Loucy (cell line): ENCODE results near the gene PTPRF.

Source experiments
- H2AFZ ChIP-seq: fragments of 200-600 bp; sonication (generic); 2 replicates; pipeline ENCODE4 v1.6.0; 2016; ENCODE audit warnings: antibody characterized with exemption, mild to moderate bottlenecking, low read length, moderate library complexity
- H3F3A ChIP-seq: fragments of 200-600 bp; 2 replicates; pipeline ENCODE4 v1.6.0; 2016; ENCODE audit warnings: antibody characterized with exemption, low read depth, mild to moderate bottlenecking
- H3K27me3 ChIP-seq: fragments of 200-600 bp; sonication (generic); 2 replicates; pipeline ENCODE4 v1.6.1; 2014; ENCODE audit warnings: low read length, mild to moderate bottlenecking; ENCODE audit not compliant: insufficient read depth, poor library complexity, severe bottlenecking
- H3K36me3 ChIP-seq: fragments of 200-600 bp; sonication (generic); 2 replicates; pipeline ENCODE4 v1.6.1; 2016; ENCODE audit warnings: low read length; ENCODE audit not compliant: insufficient read depth
- H3K4me1 ChIP-seq: fragments of 200-600 bp; sonication (generic); 2 replicates; pipeline ENCODE4 v1.5.1; 2014; ENCODE audit warnings: low read length, mild to moderate bottlenecking; ENCODE audit not compliant: insufficient read depth, poor library complexity, severe bottlenecking
- H3K4me2 ChIP-seq: fragments of 200-600 bp; sonication (generic); 2 replicates; pipeline ENCODE4 v1.6.0; 2014; ENCODE audit warnings: antibody characterized with exemption, low read length, low read depth, mild to moderate bottlenecking; ENCODE audit not compliant: poor library complexity, severe bottlenecking
- H3K4me3 ChIP-seq: fragments of 200-600 bp; sonication (generic); 2 replicates; pipeline ENCODE4 v1.5.1; 2014; ENCODE audit warnings: low read length, mild to moderate bottlenecking, mixed read lengths; ENCODE audit not compliant: poor library complexity, severe bottlenecking
- H3K79me2 ChIP-seq: fragments of 200-600 bp; sonication (generic); 2 replicates; pipeline ENCODE4 v1.6.1; 2014; ENCODE audit warnings: low read length; ENCODE audit not compliant: insufficient read depth
- H3K9ac ChIP-seq: fragments of 200-600 bp; sonication (generic); 2 replicates; pipeline ENCODE4 v1.6.0; 2014; ENCODE audit warnings: mild to moderate bottlenecking, low read depth, low read length, moderate library complexity; ENCODE audit not compliant: poor library complexity, severe bottlenecking
- H3K9me2 ChIP-seq: fragments of 200-600 bp; sonication (generic); replicated peaks from 2 replicates; pipeline ENCODE4 v1.6.1; 2016; ENCODE audit warnings: low read depth, low read length, mixed read lengths
- H3K9me3 ChIP-seq: fragments of 200-600 bp; sonication (generic); 2 replicates; pipeline ENCODE4 v1.6.1; 2014; ENCODE audit warnings: mild to moderate bottlenecking, antibody characterized with exemption, low read length, low read depth; ENCODE audit not compliant: insufficient read depth
- H4K20me1 ChIP-seq: fragments of 200-600 bp; sonication (generic); 2 replicates; pipeline ENCODE4 v1.6.0; 2014; ENCODE audit warnings: antibody characterized with exemption, low read length, mild to moderate bottlenecking; ENCODE audit not compliant: insufficient read depth, poor library complexity, severe bottlenecking
- EZH2phosphoT487 ChIP-seq: fragments of 200-600 bp; IDR thresholded peaks from 2 replicates; pipeline ENCODE4 v1.6.1; 2018; ENCODE audit warnings: antibody characterized with exemption, mild to moderate bottlenecking, moderate library complexity, borderline replicate concordance
- TF ChIP-seq, protein P1 (sequence below): fragments of 200-600 bp; sonication (generic); conservative IDR thresholded peaks from 2 replicates; pipeline ENCODE4 v1.5.1; 2014; ENCODE audit warnings: mild to moderate bottlenecking, antibody characterized with exemption, low read length

The PTPRF gene

DNA sequence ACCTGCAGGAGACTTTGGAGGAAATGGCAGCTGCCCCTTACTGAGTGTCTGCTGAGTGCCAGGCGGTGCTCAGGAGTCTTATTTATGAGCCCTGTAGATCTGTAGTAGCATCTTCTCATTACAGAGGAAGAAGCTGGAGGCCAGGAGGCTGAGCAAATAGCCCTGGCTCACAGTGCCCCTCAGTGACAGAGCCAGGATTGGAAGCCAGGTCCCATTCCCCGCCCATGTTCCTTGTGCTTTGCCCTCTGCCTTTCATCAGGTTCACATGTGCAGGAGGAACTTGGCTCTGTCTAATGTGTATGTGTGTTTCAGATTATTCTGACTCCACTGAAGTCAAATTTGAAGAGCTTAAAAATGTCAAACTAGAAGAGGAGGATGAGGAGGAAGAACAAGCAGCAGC, 140.5 kb downstream of the PTPRF start:
- Histone ChIP-seq H3K9me2 (no peaks in the 10 kb centered on the region), H2AFZ (no peak overlapping the region), H3K4me3 (no peak overlapping the region), H3K4me2 (no peak overlapping the region), H3K4me1 (no peaks in the 10 kb centered on the region), H3K9me3 (no peaks in the 10 kb centered on the region), H3F3A (no peaks in the 10 kb centered on the region), H3K27me3 (no peaks in the 10 kb centered on the region), H3K36me3 (peaks cover 87% of the 10 kb centered on the region), H3K9ac (no peak overlapping the region), H4K20me1 (no peaks in the 10 kb centered on the region), H3K79me2 (no peaks in the 10 kb centered on the region)
- no peak for TF ChIP-seq EZH2phosphoT487
- TF ChIP-seq, protein P1, sequence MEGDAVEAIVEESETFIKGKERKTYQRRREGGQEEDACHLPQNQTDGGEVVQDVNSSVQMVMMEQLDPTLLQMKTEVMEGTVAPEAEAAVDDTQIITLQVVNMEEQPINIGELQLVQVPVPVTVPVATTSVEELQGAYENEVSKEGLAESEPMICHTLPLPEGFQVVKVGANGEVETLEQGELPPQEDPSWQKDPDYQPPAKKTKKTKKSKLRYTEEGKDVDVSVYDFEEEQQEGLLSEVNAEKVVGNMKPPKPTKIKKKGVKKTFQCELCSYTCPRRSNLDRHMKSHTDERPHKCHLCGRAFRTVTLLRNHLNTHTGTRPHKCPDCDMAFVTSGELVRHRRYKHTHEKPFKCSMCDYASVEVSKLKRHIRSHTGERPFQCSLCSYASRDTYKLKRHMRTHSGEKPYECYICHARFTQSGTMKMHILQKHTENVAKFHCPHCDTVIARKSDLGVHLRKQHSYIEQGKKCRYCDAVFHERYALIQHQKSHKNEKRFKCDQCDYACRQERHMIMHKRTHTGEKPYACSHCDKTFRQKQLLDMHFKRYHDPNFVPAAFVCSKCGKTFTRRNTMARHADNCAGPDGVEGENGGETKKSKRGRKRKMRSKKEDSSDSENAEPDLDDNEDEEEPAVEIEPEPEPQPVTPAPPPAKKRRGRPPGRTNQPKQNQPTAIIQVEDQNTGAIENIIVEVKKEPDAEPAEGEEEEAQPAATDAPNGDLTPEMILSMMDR: no peak

DNA sequence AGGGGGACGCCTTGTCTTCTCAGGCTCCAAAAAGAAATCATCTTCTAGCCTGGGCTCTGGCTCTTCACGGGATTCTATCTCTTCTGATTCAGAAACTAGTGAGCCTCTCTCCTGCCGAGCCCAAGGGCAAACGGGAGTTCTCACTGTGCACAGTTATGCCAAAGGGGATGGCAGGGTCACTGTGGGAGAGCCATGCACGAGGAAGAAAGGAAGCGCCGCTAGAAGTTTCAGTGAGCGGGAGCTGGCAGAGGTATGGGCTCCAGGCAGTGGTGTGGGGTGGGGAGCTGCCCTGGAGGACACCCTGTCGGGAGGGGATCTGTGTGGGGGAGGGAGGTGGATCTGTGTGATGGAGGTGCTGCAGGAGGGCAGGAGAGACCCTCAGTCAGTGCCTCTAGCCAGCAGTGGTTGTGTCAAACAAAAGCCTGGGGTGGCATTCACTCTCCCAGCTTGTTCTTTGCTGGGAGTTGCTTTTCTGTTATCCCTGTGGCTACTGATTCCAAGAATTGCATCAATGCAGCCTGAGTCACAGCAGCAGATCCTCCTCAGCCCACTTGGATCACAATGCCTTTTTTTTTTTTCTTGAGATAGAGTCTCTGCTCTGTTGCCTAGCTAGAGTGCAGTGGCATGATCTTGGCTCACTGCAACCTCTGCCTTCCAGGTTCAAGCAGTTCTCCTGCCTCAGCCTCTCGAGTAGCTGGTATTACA, 141.1 kb downstream of the PTPRF start:
- no peaks in the 10 kb centered on the region for H4K20me1 ChIP-seq
- no peaks in the 10 kb centered on the region for H3K9me3 ChIP-seq
- H3K36me3 ChIP-seq: peaks cover 81% of the 10 kb centered on the region
- H3F3A ChIP-seq: no peaks in the 10 kb centered on the region
- H3K4me1 ChIP-seq: no peaks in the 10 kb centered on the region
- H3K9me2 ChIP-seq: no peaks in the 10 kb centered on the region
- no peak overlapping the region for H3K9ac ChIP-seq
- H3K79me2 ChIP-seq: no peaks in the 10 kb centered on the region
- H2AFZ ChIP-seq: no peak overlapping the region
- H3K4me2 ChIP-seq: no peak overlapping the region
- no peak for TF ChIP-seq EZH2phosphoT487
- no peaks in the 10 kb centered on the region for H3K27me3 ChIP-seq
- H3K4me3 ChIP-seq: no peak overlapping the region

DNA sequence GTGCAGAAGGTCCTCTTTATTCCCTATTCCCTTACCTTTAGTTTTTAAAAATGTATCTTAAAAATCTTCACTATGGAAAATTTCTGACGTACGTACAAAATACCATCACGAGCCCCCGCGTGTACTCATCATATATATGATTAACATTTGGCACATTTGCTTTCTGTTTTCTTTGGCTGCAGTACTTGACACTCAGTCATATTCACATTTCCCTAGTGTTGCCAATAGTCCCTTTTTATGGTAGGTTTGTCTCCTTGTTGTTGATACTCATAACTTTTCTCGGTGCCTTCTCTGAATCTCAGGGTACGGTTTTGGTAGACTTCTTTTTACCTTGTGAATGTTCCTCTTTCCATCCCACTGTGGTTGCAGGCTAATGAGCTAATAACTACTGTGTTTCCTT, 142.6 kb downstream of the PTPRF start:
- no peak overlapping the region for H2AFZ ChIP-seq
- H3K4me3 ChIP-seq: no peak overlapping the region
- H3K9ac ChIP-seq: no peak overlapping the region
- H3K36me3 ChIP-seq: peaks cover 69% of the 10 kb centered on the region
- H4K20me1 ChIP-seq: no peaks in the 10 kb centered on the region
- no peaks in the 10 kb centered on the region for H3K9me2 ChIP-seq
- H3K9me3 ChIP-seq: no peaks in the 10 kb centered on the region
- no peaks in the 10 kb centered on the region for H3K79me2 ChIP-seq
- TF ChIP-seq, protein P1: no peak
- no peak for TF ChIP-seq EZH2phosphoT487
- no peaks in the 10 kb centered on the region for H3K4me1 ChIP-seq
- no peaks in the 10 kb centered on the region for H3F3A ChIP-seq
- no peaks in the 10 kb centered on the region for H3K27me3 ChIP-seq
- no peak overlapping the region for H3K4me2 ChIP-seq
